Subcutaneous adipose tissue (tissue), 4 donors: ENCODE measurements around the gene GNG7. TPM values are rescaled to one million over a fixed set of nuclear protein-coding genes. Genes with fewer than 3 reads are reported as not detected.

Experiments
- CTCF ChIP-seq: fragments of 450-650 bp; IDR thresholded peaks from one replicate; pipeline ENCODE4 v1.5.1; 2016; ENCODE audit warnings: low read depth, mild to moderate bottlenecking, control low read depth, antibody characterized with exemption, moderate library complexity
- total RNA-seq, 4 donors: library from RNA; depleted of rRNA; stranded (reverse); fragments of >200 nt; gene quantifications; one replicate each; pipeline ENCODE4 v1.1.0, GENCODE V29; 2016

The GNG7 gene
- total RNA-seq, 4 donors from 2014 or later, result 0.16 to 3.6 (median 0.82) TPM

GRCh38 chr19:2574971-2575630 lies 127.4 kb downstream of the GNG7 start:
- TF ChIP-seq CTCF, result no peak

DNA sequence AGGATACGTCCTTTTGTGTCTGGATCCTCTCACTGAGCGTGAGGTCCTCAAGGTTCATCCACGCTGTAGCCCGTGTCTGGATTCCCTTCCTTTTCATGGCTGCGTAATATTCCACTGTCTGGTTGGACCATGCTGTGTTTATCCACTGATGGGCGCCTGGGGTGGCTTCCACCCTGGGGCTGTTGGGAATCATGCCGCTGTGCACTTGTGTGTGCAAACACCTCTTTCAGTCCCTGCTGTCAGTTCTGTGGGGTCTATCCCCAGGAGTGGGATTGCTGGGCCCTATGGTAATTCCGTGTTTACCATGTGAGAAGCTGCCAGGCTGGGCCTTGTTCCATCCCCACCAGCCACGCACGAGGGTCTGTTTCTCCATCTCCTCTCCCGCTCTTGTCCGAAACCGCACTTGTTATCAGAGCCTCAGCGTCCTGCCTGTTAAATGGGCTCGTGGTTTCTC lies 128.0 kb downstream of the GNG7 start:
- TF ChIP-seq CTCF, result no peak

DNA sequence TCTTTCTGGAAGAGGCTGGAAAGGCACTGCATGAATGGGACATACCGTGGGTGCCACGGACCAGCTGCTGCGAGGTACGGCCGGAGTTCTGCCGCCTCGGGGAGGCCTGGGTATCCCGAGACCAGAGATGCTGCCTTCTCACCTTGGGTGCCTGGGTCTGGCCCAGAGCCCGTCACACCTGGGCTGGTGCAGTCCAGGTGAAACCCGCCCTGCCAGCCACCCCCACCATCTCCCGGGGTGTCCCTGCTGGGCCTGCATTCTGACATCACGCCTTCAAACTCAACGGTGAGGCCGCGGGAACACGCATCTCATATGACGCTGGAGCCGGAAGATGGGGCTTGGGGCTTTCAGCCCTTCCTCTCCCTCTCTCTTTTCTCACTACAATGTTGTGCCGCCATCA lies 128.6 kb downstream of the GNG7 start:
- TF ChIP-seq CTCF, result no peak

- no peak for TF ChIP-seq CTCF
Observed at GRCh38 chr19:2569596-2570465, 132.7 kb downstream of the GNG7 start.

- TF ChIP-seq CTCF, result no peak
Observed at GRCh38 chr19:2567996-2568395, 134.5 kb downstream of the GNG7 start.

DNA sequence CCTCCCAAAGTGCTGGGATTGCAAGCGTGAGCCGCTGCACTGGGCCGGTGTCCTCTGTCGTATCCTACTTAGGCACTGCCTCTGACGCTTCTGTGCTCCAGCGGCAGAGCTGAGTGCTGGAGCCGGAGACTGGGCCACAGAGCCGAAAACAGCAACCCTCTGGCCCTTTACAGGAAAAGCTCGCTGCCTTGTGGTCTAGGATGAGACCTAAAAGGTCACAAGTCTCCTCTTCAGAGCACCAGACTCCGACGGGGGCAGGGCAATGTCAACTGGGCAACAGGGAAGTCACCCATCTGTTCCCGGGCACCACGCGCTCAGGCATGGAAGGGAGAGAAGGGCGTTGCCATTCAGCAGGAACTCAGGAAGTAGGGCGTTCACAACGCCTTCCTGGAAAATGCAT lies 134.9 kb downstream of the GNG7 start:
- TF ChIP-seq CTCF, result no peak

GRCh38 chr19:2561895-2562294 lies 140.6 kb downstream of the GNG7 start:
- TF ChIP-seq CTCF, result no peak
